T-cell (primary cell): Measurements from ENCODE around the gene PPTC7. TPM values are rescaled to one million over a fixed set of nuclear protein-coding genes. Genes with fewer than 3 reads are reported as not detected.
"Not testable (repeated sequence)": the region's sequence is repeated elsewhere in the genome, so short reads cannot be mapped to it uniquely, and the experiment has no call there.

Experiments used
- ATAC-seq, 4 experiments: fragments of 200-7000 bp in 3 of 4; fragments of 150-1000 bp in 1 of 4; cut with Tn5 transposase; replicated peaks in 1 of 4; 1 replicate in 3 of 4; 2 replicates in 1 of 4; pipeline ENCODE4 v1.10.0; 2021; ENCODE audit warnings: moderate library complexity in 3 of 4, mild to moderate bottlenecking in 2 of 4, moderate number of reproducible peaks in 1 of 4
- CTCF ChIA-PET, 2 donors: fragments of 300-600 bp; sonication (Branson Sonifier 250); formaldehyde crosslinking; loops; one replicate each; lab custom pipeline; 2022; ENCODE audit warnings: antibody characterized with exemption in 2 of 2; lab: Charles Lee
- POLR2A ChIA-PET, 2 donors: fragments of 300-600 bp; sonication (Branson Sonifier 250); formaldehyde crosslinking; loops; one replicate each; lab custom pipeline; 2022; ENCODE audit warnings: antibody characterized with exemption in 2 of 2; lab: Charles Lee
- DNase-seq, 35 experiments: peaks; one replicate each; pipeline versions ENCODE4 v3.0.0 to v3.0.0-alpha.2; 2013 to 2023
- H3K27ac ChIP-seq: one replicate; pipeline ENCODE4 v1.5.1; 2013; ENCODE audit warnings: low read length
- H3K27me3 ChIP-seq, 2 experiments: replicated peaks in 1 of 2; 1 replicate in 1 of 2; 2 replicates in 1 of 2; pipeline versions ENCODE4 v1.6.1 to v1.7.0; 2013; ENCODE audit warnings: low read length in 1 of 2, mixed read lengths in 1 of 2; ENCODE audit not compliant: control insufficient read depth in 2 of 2, insufficient read depth in 2 of 2; ENCODE audit errors: extremely low read depth in 1 of 2
- H3K36me3 ChIP-seq, 2 donors: 1 replicate in 1 of 2; 2 replicates in 1 of 2; pipeline versions ENCODE4 v1.6.1 to v1.7.0; 2013; ENCODE audit warnings: low read length in 1 of 2; ENCODE audit not compliant: control insufficient read depth in 2 of 2, insufficient read depth in 1 of 2; ENCODE audit errors: extremely low read depth in 1 of 2
- H3K4me1 ChIP-seq, 2 experiments: 1 replicate in 1 of 2; 2 replicates in 1 of 2; pipeline versions ENCODE4 v1.6.1 to v1.7.0; 2013; ENCODE audit warnings: low read length in 2 of 2, mixed read lengths in 1 of 2; ENCODE audit not compliant: insufficient read depth in 2 of 2, control insufficient read depth in 1 of 2; ENCODE audit errors: extremely low read depth in 1 of 2
- H3K4me3 ChIP-seq, 2 donors: 1 replicate in 1 of 2; 2 replicates in 1 of 2; pipeline versions ENCODE4 v1.5.1 to v1.7.0; 2013; ENCODE audit warnings: mild to moderate bottlenecking in 2 of 2, low read length in 1 of 2, moderate library complexity in 1 of 2; ENCODE audit not compliant: control insufficient read depth in 1 of 2; ENCODE audit errors: extremely low read depth in 1 of 2
- H3K9me3 ChIP-seq: 2 replicates; pipeline ENCODE4 v1.7.0; 2013
- H3K27ac Mint-ChIP-seq, 2 donors: one replicate each; pipeline ENCODE4 v1.8.0; 2020 to 2021; ENCODE audit warnings: mild to moderate bottlenecking in 2 of 2, mixed read lengths in 2 of 2
- H3K27me3 Mint-ChIP-seq, 2 donors: one replicate each; pipeline ENCODE4 v1.8.0; 2021 to 2022; ENCODE audit warnings: mixed read lengths in 2 of 2
- H3K36me3 Mint-ChIP-seq: one replicate; pipeline ENCODE4 v1.8.0; 2021; ENCODE audit warnings: mixed read lengths
- H3K4me1 Mint-ChIP-seq, 3 donors: one replicate each; pipeline ENCODE4 v1.8.0; 2020 to 2022; ENCODE audit warnings: mixed read lengths in 3 of 3, mild to moderate bottlenecking in 1 of 3
- H3K4me3 Mint-ChIP-seq, 3 donors: one replicate each; pipeline ENCODE4 v1.8.0; 2020 to 2022; ENCODE audit warnings: mild to moderate bottlenecking in 3 of 3, mixed read lengths in 3 of 3, moderate library complexity in 3 of 3
- H3K9me3 Mint-ChIP-seq, 3 donors: one replicate each; pipeline ENCODE4 v1.8.0; 2020 to 2022; ENCODE audit warnings: mixed read lengths in 3 of 3
- WGBS: methylation state at CpG from one replicate; pipeline ENCODE4 v1.1.5; 2013; ENCODE audit warnings: missing lambda C conversion rate; ENCODE audit not compliant: insufficient coverage; 5-methylcytosine and 5-hydroxymethylcytosine counted together
- total RNA-seq, 35 experiments: library from RNA in 6 of 35; stranded (reverse) in 6 of 35; fragments of 120-200 nt in 1 of 35; gene quantifications; one replicate each; pipeline versions ENCODE4 v1.2.1 to v1.2.4 and lab custom pipeline; 2013 to 2026

Gene PPTC7
- total RNA-seq, 5 donors from 2014 or later (not counting 1 experiment from before 2014, with no cell fraction given), result 36.0 to 38.1 (median 36.6) TPM

- no peak overlapping the region for H3K4me3 Mint-ChIP-seq
- no peaks in the 10 kb centered on the region for H3K9me3 Mint-ChIP-seq
- POLR2A ChIA-PET, result interaction anchor here (0.5 to 0.7 kb wide), 5 partner anchors 31 to 307 kb away, joined by 3 read pairs; no protein-coding TSS in a partner anchor
- peaks cover 0 to 6% of the 10 kb centered on the region in 2 experiments for H3K4me1 ChIP-seq
- ATAC-seq (peak in 3 of 4 experiments; percentile 44 to 54 (median 46)), DNase-seq (peak in 1 of 35 experiments; percentile 71)
- H3K36me3 ChIP-seq, result no peaks in the 10 kb centered on the region
- no peaks in the 10 kb centered on the region for H3K36me3 Mint-ChIP-seq
- H3K27me3 Mint-ChIP-seq, result no peaks in the 10 kb centered on the region
- no peaks in the 10 kb centered on the region for H3K9me3 ChIP-seq
- no peaks in the 10 kb centered on the region for H3K27me3 ChIP-seq
- peaks cover 8 to 14% (median 9%) of the 10 kb centered on the region in 3 donors for H3K4me1 Mint-ChIP-seq
- CTCF ChIA-PET, result interaction anchor here (0.5 to 5.2 kb wide), 40 partner anchors 14 to 1452 kb away, joined by 3 to 99 read pairs (median 4); partner anchors contain the start of genes ARPC3 (in 2 of the 2), FAM216A (in 1 of the 2), GPN3 (in 1 of the 2) and RAD9B (in 1 of the 2)
- no peak overlapping the region for H3K4me3 ChIP-seq
- no peak overlapping the region for H3K27ac ChIP-seq
- WGBS, result no CpG with 5 or more reads among the region's 4 CpGs
- peak overlapping the region; percentile 53 to 54 for H3K27ac Mint-ChIP-seq
Observed at GRCh38 chr12:110600254-110600653, 17.1 kb upstream of the PPTC7 start.

GRCh38 chr12:110599334-110599733, 16.2 kb upstream of the PPTC7 start:
- CTCF ChIA-PET, result interaction anchor here (0.6 to 5.2 kb wide), 16 partner anchors 14 to 1451 kb away, joined by 3 to 99 read pairs (median 10); partner anchors contain the start of genes ARPC3 (in 2 of the 2), FAM216A (in 1 of the 2) and GPN3 (in 1 of the 2)
- Histone ChIP-seq H3K4me3 (no peak overlapping the region), H3K4me1 (peaks cover 0 to 4% of the 10 kb centered on the region in 2 experiments), H3K27ac (no peak overlapping the region), H3K36me3 (no peaks in the 10 kb centered on the region), H3K27me3 (no peaks in the 10 kb centered on the region), H3K9me3 (no peaks in the 10 kb centered on the region)
- no peak overlapping the region for H3K27ac Mint-ChIP-seq
- no peaks in the 10 kb centered on the region for H3K9me3 Mint-ChIP-seq
- H3K27me3 Mint-ChIP-seq, result no peaks in the 10 kb centered on the region
- WGBS, result no CpG with 5 or more reads among the region's 4 CpGs
- H3K36me3 Mint-ChIP-seq, result no peaks in the 10 kb centered on the region
- ATAC-seq (no peak), DNase-seq (no peak)
- H3K4me1 Mint-ChIP-seq, result peaks cover 7 to 11% (median 8%) of the 10 kb centered on the region in 3 donors
- no peak overlapping the region for H3K4me3 Mint-ChIP-seq
- POLR2A ChIA-PET, result interaction anchor here in 1 of 2 donors (0.6 kb wide), 1 partner anchor 30 kb away, joined by 3 read pairs; no protein-coding TSS in a partner anchor

GRCh38 chr12:110597885-110598284, 14.8 kb upstream of the PPTC7 start:
- no peak overlapping the region for H3K4me3 Mint-ChIP-seq
- DNase-seq (no peak), ATAC-seq (no peak)
- Histone ChIP-seq H3K4me1 (peaks cover 0 to 4% of the 10 kb centered on the region in 2 experiments), H3K27ac (no peak overlapping the region), H3K27me3 (no peaks in the 10 kb centered on the region), H3K9me3 (no peaks in the 10 kb centered on the region), H3K36me3 (no peaks in the 10 kb centered on the region), H3K4me3 (no peak overlapping the region)
- ChIA-PET CTCF (interaction anchor here in 1 of 2 donors (0.7 kb wide), 1 partner anchor 46 kb away, joined by 5 read pairs; no protein-coding TSS in a partner anchor), POLR2A (no interaction called here)
- no peaks in the 10 kb centered on the region for H3K36me3 Mint-ChIP-seq
- no peaks in the 10 kb centered on the region for H3K27me3 Mint-ChIP-seq
- 80% methylated on average over 1 of the region's 1 CpG for WGBS
- no peaks in the 10 kb centered on the region for H3K9me3 Mint-ChIP-seq
- H3K27ac Mint-ChIP-seq, result no peak overlapping the region
- H3K4me1 Mint-ChIP-seq, result peaks cover 7 to 9% (median 8%) of the 10 kb centered on the region in 3 donors

GRCh38 chr12:110592919-110593318, 9.8 kb upstream of the PPTC7 start:
- not testable (repeated sequence) for H3K36me3 Mint-ChIP-seq, H3K9me3 ChIP-seq, H3K9me3 Mint-ChIP-seq, H3K27me3 ChIP-seq, H3K36me3 ChIP-seq, H3K27me3 Mint-ChIP-seq, ATAC-seq, H3K27ac Mint-ChIP-seq, H3K4me3 ChIP-seq, H3K27ac ChIP-seq, H3K4me3 Mint-ChIP-seq, DNase-seq
- peaks cover 23 to 28% (median 24%) of the 10 kb centered on the region in 3 donors for H3K4me1 Mint-ChIP-seq
- ChIA-PET CTCF (interaction anchor here (0.6 to 1.2 kb wide), 6 partner anchors 9 to 1014 kb away, joined by 3 to 9 read pairs (median 4); no protein-coding TSS in a partner anchor), POLR2A (interaction anchor here in 1 of 2 donors (0.6 kb wide), 1 partner anchor 45 kb away, joined by 8 read pairs; no protein-coding TSS in a partner anchor)
- peaks cover 6 to 16% of the 10 kb centered on the region in 2 experiments for H3K4me1 ChIP-seq
- WGBS, result no CpG with 5 or more reads among the region's 4 CpGs

GRCh38 chr12:110592078-110592477, 9.0 kb upstream of the PPTC7 start:
- POLR2A ChIA-PET, result interaction anchor here in 1 of 2 donors (0.6 kb wide), 1 partner anchor 57 kb away, joined by 4 read pairs; no protein-coding TSS in a partner anchor
- 100% methylated on average over 1 of the region's 5 CpGs for WGBS
- no peaks in the 10 kb centered on the region for H3K9me3 ChIP-seq
- peaks cover 6 to 16% of the 10 kb centered on the region in 2 experiments for H3K4me1 ChIP-seq
- no peaks in the 10 kb centered on the region for H3K27me3 ChIP-seq
- no peak overlapping the region for H3K4me3 ChIP-seq
- Mint-ChIP-seq H3K4me3 (no peak overlapping the region), H3K36me3 (no peaks in the 10 kb centered on the region), H3K27me3 (no peaks in the 10 kb centered on the region), H3K27ac (peak overlapping the region; percentile 93 to 97), H3K9me3 (no peaks in the 10 kb centered on the region), H3K4me1 (peaks cover 23 to 31% (median 24%) of the 10 kb centered on the region in 3 donors)
- H3K36me3 ChIP-seq, result no peaks in the 10 kb centered on the region
- ATAC-seq (no peak), DNase-seq (no peak)
- CTCF ChIA-PET, result interaction anchor here in 1 of 2 donors (0.7 to 1.2 kb wide), 3 partner anchors 10 to 40 kb away, joined by 3 to 9 read pairs (median 3); no protein-coding TSS in a partner anchor
- no peak overlapping the region for H3K27ac ChIP-seq

GRCh38 chr12:110591451-110592051, 8.4 kb upstream of the PPTC7 start:
- Mint-ChIP-seq H3K4me1 (peaks cover 23 to 31% (median 24%) of the 10 kb centered on the region in 3 donors), H3K27me3 (no peaks in the 10 kb centered on the region), H3K4me3 (peak overlapping the region in 1 of 3 donors; percentile 56), H3K27ac (peak overlapping the region; percentile 93 to 97), H3K9me3 (no peaks in the 10 kb centered on the region), H3K36me3 (no peaks in the 10 kb centered on the region)
- peaks cover 6 to 16% of the 10 kb centered on the region in 2 experiments for H3K4me1 ChIP-seq
- 69% methylated on average over 4 of the region's 7 CpGs for WGBS
- ChIA-PET CTCF (interaction anchor here in 1 of 2 donors (0.7 to 1.2 kb wide), 3 partner anchors 10 to 39 kb away, joined by 3 to 9 read pairs (median 3); no protein-coding TSS in a partner anchor), POLR2A (interaction anchor here in 1 of 2 donors (0.6 to 1.0 kb wide), 4 partner anchors 56 to 514 kb away, joined by 4 to 21 read pairs (median 8); partner anchors contain the start of gene ARPC3)
- no peak for ATAC-seq
- H3K27me3 ChIP-seq, result no peaks in the 10 kb centered on the region
- H3K36me3 ChIP-seq, result no peaks in the 10 kb centered on the region
- DNase-seq, result no peak
- peak overlapping the region; percentile 85 for H3K27ac ChIP-seq
- no peaks in the 10 kb centered on the region for H3K9me3 ChIP-seq
- no peak overlapping the region for H3K4me3 ChIP-seq
